Central memory CD4-positive, alpha-beta T cell (primary cell): Measurements from ENCODE around the gene LAMP5.

Experiments
- DNase-seq: peaks from one replicate; pipeline ENCODE4 v3.0.0; 2022

The LAMP5 gene

DNA sequence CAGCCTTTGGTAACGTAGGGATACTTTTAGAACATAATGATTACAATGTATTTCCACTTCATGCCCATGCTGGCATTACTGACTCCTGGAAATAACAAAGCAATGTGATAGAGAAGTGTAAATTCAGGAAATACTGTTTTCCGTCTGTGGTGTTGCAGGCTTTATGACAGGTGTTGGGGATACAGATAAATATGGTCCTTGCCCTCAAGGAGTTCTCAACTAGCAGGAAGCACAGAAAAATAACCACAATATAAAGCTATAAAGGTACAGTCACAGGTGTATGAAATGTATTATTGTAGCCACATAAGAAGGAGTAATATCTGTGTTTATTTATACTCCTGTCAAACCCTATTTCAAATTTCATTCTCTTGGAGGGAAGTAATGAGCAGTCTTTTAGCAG, 12.9 kb upstream of the LAMP5 start:
- DNase-seq = no peak

GRCh38 chr20:9503526-9504245, 10.7 kb upstream of the LAMP5 start:
- no peak for DNase-seq

DNA sequence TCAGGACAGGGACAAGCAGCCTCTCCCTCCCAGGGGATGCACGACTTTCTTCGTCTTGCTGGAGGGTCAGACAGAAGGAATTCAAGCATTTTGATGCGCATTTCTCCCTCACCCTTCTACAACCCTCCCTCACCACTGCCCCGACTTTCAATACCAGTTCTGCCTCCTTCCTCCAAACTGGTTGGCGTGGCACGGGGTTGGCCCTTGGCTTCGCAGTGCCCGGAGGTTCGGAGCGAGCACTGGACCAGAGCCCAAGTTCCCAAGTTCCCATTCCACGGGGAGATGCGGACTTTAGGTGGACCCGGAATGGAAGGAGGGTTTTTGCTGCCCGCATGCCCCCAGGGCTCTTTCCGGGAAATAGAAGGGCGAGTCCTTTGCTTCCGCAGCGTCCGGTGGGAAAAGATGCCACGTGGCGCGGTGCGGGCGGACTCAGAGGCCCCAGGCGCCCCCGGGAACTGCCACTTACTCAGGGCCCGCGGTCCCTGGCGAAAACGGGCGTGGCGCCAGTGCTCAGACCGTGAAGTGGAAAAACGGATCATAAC, 8.0 kb upstream of the LAMP5 start:
- no peak for DNase-seq

GRCh38 chr20:9506964-9507369, 7.4 kb upstream of the LAMP5 start:
- DNase-seq = no peak

DNA sequence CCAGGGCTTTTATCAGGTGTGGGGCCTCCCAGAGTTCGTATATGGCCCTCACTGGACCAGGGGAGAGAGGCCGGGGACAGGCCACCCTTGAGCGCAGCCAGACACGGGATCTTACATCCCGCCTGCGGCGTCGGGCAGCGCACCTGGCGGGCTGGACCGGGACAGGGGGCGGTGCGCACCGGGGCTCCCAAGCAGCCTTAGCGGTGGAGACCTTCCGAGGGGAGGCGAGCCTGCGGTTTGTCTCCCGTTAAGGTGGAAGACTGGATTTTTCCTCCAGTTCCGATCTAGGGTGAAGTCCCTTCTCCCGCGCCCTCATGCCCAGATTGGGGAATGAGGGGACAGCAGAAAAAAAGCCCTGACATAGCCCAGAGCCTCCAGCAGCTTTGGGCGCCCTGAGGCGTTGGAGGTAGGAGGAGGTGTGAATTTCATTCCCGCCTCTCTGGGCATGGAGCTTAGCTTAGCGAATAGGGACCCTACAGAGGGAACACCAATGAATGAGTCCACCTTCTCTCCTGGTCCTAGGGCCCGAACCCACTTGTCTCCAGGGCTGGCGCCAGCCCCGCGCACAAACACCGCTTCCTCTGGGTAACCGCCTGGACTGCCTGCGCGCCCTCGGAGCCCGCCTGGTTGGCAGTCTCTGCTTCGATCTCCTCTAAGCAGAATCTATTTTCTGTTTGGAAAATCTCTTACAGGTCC, 6.7 kb upstream of the LAMP5 start:
- DNase-seq = no peak

GRCh38 chr20:9508240-9508661, 6.1 kb upstream of the LAMP5 start:
- no peak for DNase-seq

- no peak for DNase-seq
Observed at GRCh38 chr20:9508696-9509178, 5.7 kb upstream of the LAMP5 start.

GRCh38 chr20:9509246-9509645, 5.1 kb upstream of the LAMP5 start:
- no peak for DNase-seq

- no peak for DNase-seq
Observed at GRCh38 chr20:9510911-9511310, 3.5 kb upstream of the LAMP5 start.

GRCh38 chr20:9514072-9514460, 324 bp upstream of the LAMP5 start:
- DNase-seq = no peak

GRCh38 chr20:9515214-9515585, 810 bp downstream of the LAMP5 start:
- no peak for DNase-seq

DNA sequence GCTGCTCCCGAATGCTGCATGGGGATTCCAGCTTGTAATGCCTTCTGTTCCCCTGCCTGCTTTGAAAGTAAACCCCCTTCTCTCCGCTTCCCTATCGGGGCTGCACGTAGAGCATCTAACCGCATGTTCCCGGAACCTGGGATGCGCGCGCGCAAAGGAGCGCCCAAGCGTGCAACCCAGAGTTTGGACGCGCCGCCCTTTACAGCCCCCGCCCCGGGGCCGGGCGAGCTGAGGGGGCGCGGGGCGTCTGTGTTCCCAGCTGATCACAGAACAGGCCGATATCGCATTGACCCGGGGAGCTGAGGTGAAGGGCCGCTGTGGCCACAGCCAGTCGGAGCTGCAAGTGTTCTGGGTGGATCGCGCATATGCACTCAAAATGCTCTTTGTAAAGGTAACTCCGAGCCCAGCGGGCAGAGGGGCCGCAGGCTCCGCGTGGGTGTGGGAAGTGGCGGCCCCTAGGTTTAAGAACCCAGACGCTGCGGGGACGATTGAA, 1.4 kb downstream of the LAMP5 start:
- DNase-seq = no peak

DNA sequence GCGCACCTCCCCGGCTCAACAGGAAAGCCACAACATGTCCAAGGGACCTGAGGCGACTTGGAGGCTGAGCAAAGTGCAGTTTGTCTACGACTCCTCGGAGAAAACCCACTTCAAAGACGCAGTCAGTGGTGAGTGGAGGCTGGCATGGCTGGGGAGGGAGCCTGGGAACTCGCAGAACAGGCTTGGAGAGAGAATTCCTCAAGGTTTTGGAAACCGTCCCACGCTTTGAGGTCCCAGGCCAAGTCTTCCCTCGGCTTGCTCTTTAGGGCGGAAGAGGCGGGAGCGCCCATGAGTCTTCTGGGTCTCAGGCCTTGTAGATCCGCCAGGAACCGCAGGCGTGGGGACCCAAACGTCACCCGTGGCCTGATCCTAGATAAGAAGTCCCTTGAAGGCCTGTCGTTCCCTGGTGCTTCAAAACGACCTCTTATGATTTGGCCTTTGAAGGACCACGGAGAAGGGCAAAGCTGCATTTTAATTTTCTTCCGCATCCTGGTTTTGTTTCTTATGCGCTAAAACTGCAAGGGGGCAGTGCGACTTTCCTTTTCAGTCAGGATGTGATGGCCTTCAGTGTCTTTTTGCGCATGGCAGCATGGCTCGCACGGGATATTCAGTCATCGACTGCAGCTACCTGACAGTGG, 2.0 kb downstream of the LAMP5 start:
- DNase-seq = no peak

DNA sequence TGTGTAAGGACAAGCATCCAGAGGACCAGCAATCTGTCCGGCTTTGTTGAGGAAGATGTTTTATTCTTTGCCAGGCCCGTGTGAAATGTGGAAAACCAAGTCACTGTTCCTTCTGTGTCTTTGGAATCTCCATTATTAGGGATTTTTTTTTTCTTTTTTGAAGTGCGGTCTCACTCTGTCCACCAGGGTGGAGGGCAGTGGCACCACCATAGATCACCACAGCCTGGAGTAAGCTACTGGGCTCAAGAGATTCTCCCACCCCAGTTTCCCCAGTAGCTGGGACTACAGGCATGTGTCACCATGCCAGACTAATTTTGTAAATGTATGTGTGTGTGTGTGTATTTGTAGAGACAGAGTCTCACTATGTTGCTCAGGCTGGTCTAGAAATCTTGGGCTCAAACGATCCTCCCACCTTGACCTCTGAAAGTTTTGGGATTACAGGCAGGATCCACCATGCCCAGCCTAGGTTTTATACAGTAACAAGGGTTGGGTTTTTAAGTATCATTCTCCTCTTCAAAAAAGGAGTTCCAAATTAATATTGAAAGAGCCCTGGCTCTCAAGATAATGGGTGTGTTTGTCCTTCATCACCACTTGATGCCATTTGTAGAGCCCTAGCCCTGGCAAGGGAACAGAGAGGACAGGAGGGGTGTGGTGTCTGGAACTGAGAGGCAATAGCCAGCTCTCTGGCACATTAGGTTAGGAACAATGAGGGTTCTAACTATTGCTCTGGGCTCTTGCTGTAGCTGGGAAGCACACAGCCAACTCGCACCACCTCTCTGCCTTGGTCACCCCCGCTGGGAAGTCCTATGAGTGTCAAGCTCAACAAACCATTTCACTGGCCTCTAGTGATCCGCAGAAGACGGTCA, 3.1 kb downstream of the LAMP5 start:
- DNase-seq = no peak

- no peak for DNase-seq
Observed at GRCh38 chr20:9518576-9519175, 4.3 kb downstream of the LAMP5 start.

GRCh38 chr20:9520086-9520485, 5.7 kb downstream of the LAMP5 start:
- no peak for DNase-seq

DNA sequence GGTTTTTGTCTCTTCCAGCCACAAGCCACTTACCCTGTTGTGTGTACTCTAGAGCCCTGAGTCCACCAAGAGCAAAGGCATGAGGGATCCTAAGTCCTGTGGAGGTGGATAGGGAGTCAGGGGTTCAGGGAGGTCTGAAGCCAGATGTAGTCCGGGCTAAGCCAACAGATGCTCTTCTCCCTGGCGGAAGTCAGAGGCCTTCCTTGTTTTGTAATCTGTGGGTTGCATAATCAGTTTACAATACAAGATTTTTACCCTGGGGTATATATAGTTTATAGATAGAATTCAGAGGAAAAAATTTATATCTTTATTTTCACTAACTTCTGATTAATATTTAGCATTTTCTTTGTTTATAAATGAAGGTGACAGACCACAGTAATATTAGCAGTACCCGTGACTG, 9.2 kb downstream of the LAMP5 start:
- no peak for DNase-seq

- DNase-seq = no peak
Observed at GRCh38 chr20:9531581-9531980, 17.2 kb downstream of the LAMP5 start.

DNA sequence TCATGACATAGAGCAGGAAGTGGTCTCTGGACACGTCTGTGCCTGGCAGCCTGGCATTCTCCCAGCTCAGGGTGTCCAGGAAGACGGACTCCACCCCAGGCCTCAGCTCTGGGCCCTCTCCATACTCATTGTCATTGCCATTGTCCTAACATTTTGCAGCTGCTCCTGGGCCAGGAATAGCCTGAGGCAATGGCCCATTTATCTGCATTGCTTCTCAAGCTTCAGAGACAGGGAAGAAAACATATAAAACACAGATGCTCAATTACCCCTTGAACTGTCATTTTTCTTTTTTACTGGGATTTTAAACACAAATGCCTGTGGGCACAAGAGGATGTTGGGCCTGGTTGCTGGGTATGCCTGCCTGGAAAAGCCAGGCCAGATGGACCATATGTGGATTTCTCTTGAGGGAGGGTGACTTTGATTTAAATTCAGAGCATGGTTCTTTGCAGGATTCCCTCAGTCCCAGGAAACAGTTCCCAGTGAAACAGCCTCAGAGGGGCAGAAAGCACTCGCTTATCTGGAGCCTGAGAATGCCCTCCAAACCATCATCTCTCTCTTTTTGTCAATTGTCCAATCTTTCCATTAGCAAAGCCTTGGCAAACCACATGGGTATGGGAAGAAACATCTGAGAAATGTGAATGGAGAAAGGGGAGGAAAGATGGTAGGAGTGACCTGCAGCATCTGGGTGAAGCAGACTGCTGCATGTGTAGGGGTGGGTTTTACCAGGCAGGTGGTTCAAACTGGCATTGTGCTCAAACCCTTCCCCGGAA, 17.9 kb downstream of the LAMP5 start:
- DNase-seq = no peak

DNA sequence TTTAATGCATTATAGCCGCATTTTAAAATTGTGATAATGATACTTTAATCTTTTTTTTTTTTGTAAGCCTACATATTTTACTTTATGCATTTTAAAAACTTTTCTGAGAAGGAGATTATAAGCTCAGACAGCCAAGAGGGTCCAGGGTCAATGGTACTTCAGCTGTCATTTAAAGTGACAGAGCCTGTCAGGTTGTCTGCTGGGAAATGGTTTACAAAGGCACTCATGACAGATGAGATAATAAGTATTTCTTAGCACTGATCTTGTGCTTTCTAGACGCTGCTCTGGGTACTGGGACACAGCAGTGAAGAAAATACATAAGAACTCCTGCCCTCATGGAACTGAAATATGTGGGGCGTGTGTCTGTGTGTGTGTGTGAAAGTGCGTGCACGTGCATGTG, 19.6 kb downstream of the LAMP5 start:
- no peak for DNase-seq

GRCh38 chr20:9535449-9535848, 21.1 kb downstream of the LAMP5 start:
- DNase-seq = no peak
